HL-60 (cell line): ENCODE measurements around the gene CCDC15.

ENCODE experiments used
- REST ChIP-seq: IDR thresholded peaks from 2 replicates; pipeline ENCODE4 v1.6.1; 2012; ENCODE audit warnings: low read depth; ENCODE audit not compliant: insufficient replicate concordance
- TF ChIP-seq, protein P1 (sequence below): IDR thresholded peaks from one replicate; pipeline ENCODE4 v1.5.1; 2011; ENCODE audit warnings: low read length, control low read depth, inconsistent platforms; ENCODE audit not compliant: insufficient read depth

GRCh38 chr11:124920356-124920755 lies 33.6 kb upstream of the CCDC15 start:
- TF ChIP-seq, protein P1, sequence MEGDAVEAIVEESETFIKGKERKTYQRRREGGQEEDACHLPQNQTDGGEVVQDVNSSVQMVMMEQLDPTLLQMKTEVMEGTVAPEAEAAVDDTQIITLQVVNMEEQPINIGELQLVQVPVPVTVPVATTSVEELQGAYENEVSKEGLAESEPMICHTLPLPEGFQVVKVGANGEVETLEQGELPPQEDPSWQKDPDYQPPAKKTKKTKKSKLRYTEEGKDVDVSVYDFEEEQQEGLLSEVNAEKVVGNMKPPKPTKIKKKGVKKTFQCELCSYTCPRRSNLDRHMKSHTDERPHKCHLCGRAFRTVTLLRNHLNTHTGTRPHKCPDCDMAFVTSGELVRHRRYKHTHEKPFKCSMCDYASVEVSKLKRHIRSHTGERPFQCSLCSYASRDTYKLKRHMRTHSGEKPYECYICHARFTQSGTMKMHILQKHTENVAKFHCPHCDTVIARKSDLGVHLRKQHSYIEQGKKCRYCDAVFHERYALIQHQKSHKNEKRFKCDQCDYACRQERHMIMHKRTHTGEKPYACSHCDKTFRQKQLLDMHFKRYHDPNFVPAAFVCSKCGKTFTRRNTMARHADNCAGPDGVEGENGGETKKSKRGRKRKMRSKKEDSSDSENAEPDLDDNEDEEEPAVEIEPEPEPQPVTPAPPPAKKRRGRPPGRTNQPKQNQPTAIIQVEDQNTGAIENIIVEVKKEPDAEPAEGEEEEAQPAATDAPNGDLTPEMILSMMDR: no peak
- TF ChIP-seq REST: no peak
